HG02938 (cell line): ENCODE results near the gene HNF1A.
"Not testable (repeated sequence)": the region's sequence is repeated elsewhere in the genome, so short reads cannot be mapped to it uniquely, and the experiment has no call there.

Experiments used
- ATAC-seq: cut with Tn5 transposase; IDR thresholded peaks from one replicate; pipeline ENCODE4 v1.9.1; 2021; ENCODE audit warnings: mild to moderate bottlenecking, moderate library complexity; ENCODE audit not compliant: unreplicated experiment

HNF1A gene

DNA sequence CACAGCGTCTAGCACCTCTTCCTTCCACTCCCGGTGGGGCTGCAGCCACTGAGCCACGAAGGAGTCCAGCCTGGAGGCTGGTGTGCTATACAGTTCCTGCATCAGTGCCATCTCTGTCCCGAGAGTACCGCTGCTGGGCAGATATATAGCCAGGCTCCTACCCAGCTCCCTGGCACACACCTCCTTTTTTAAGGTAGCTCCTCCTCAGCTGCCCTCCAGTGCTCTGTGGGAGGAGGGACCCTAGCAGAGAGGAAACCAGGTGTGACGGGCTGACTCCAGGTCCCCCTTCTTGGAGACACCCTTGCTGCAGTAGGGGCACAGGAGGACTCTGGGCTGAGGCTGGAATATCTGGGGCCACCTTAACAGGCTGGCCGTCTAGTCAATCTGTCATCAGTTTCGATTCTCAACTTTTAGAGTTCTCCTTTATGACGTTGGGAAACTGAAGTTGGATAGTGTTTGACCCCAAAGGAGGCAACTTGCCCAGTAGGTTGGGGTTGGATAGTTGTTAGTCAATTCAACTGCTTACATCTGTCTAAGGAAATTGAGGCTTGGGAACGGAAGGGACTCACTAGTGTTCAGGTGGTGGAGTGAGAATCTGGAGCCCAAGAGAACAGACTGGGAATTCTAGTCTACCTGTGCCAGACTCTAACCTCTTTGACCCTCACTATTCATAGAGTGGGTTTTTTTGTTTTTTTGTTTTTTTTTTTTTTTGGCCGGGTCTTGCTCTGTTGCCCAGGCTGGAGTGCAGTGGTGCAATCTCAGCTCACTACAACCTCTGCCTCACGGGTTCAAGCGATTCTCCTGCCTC lies 60.7 kb downstream of the HNF1A start, which contains the start of gene OASL:
Gene OASL, minus strand, starts transcription at position 386 of the 808 bp plus-strand sequence. Its CDS starts 275 bp downstream, at position 111.
- ATAC-seq: peak; percentile 71

- ATAC-seq: no peak
Observed at GRCh38 chr12:121043067-121043466, 64.7 kb downstream of the HNF1A start.

- not testable (repeated sequence) for ATAC-seq
Observed at GRCh38 chr12:121047400-121047799, 69.1 kb downstream of the HNF1A start.

DNA sequence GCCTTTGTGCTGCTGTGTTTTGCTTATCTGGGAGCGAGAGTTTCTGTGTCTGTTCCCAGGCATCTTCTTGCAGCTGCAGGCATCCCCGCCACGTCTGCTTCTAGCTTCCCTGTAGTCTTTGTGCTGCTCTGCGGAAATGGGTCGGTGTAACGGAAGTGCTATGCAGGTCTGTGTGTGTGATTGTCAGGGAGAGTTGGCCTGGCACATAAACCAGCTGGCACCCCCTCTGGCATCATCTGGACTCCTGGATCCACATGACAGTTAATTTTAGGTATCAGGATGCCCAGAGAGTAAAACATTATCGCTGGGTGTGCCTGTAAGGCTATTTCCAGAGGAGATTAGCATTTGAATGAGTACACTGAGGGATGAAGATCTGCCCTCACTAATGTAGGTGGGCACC lies 70.1 kb downstream of the HNF1A start:
- no peak for ATAC-seq

DNA sequence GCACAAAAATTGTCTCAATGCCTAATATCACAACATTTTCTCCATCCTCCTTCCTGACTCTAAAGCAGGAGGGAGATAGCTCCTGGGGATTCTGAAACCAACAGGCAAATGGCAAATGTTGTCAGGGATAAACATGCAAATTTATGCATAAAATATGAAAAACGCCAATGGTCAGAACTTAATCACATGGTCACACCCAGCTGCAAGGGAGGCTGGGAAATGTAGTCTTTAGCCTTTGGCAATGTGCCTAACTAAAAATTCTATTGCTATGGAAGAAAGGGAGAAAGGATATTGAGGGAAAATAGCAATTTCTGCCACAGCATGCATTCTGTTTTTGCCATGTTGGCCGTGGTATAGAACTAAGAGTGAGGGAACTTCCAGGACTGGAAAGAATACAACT lies 72.4 kb downstream of the HNF1A start:
- ATAC-seq: no peak
